ENCODE data around the gene MZB1.
A peak's percentile ranks its signal among the peaks of the same experiment; 100 is the strongest.
"Not testable (repeated sequence)": the region's sequence is repeated elsewhere in the genome, so short reads cannot be mapped to it uniquely, and the experiment has no call there.

The MZB1 gene

GRCh38 chr5:139388198-139388821 is 1.4 kb downstream of the MZB1 start:
- Histone ChIP-seq H3K9me3 (no peaks in the 10 kb centered on the region), H3K4me1 (peaks cover 0 to 35% (median 15%) of the 10 kb centered on the region in 4 donors), H3K36me3 (no peaks in the 10 kb centered on the region), H3K4me3 (no peak overlapping the region), H3K27ac (no peak overlapping the region), H3K27me3 (peaks cover 0 to 12% of the 10 kb centered on the region in 2 donors)
- intact Hi-C loops (cut with DNase I; ENCODE audit: low total_unique reads): no loop called here
- no peak for TF ChIP-seq CTCF (IDR thresholded peaks at IDR 0.05)
- DNase-seq: peak in 1 of 2 donors; percentile 63

- no peak overlapping the region for H3K4me3 ChIP-seq
- no peak for DNase-seq
- intact Hi-C loops (cut with DNase I; ENCODE audit: low total_unique reads): no loop called here
- H3K9me3 ChIP-seq: no peaks in the 10 kb centered on the region
- H3K4me1 ChIP-seq: peaks cover 0 to 29% (median 12%) of the 10 kb centered on the region in 4 donors
- no peak overlapping the region for H3K27ac ChIP-seq
- TF ChIP-seq CTCF (IDR thresholded peaks at IDR 0.05): no peak
- H3K27me3 ChIP-seq: peaks cover 0 to 7% of the 10 kb centered on the region in 2 donors
- no peaks in the 10 kb centered on the region for H3K36me3 ChIP-seq
Observed at GRCh38 chr5:139387611-139388197, 2.0 kb downstream of the MZB1 start.

GRCh38 chr5:139386956-139387355 is 2.8 kb downstream of the MZB1 start:
- DNase-seq: peak in 1 of 2 donors; percentile 43
- intact Hi-C loops (cut with DNase I; ENCODE audit: low total_unique reads); H3K9me3 ChIP-seq; H3K4me3 ChIP-seq; H3K27me3 ChIP-seq; H3K27ac ChIP-seq; H3K36me3 ChIP-seq: not testable (repeated sequence)
- peaks cover 0 to 23% (median 9%) of the 10 kb centered on the region in 4 donors for H3K4me1 ChIP-seq

GRCh38 chr5:139386050-139386438 is 3.7 kb downstream of the MZB1 start:
- no peak overlapping the region for H3K27ac ChIP-seq
- DNase-seq: peak in 1 of 2 donors; percentile 46
- no peak for TF ChIP-seq CTCF (IDR thresholded peaks at IDR 0.05)
- H3K9me3 ChIP-seq: no peaks in the 10 kb centered on the region
- peaks cover 0 to 20% (median 9%) of the 10 kb centered on the region in 4 donors for H3K4me1 ChIP-seq
- no peak overlapping the region for H3K4me3 ChIP-seq
- no peaks in the 10 kb centered on the region for H3K27me3 ChIP-seq
- intact Hi-C loops (cut with DNase I; ENCODE audit: low total_unique reads): no loop called here
- no peaks in the 10 kb centered on the region for H3K36me3 ChIP-seq

GRCh38 chr5:139385061-139386049 is 4.4 kb downstream of the MZB1 start:
- intact Hi-C loops (cut with DNase I; ENCODE audit: low total_unique reads): no loop called here
- peak overlapping the region; percentile 27 to 34 for H3K4me3 ChIP-seq

More at GRCh38 chr5:139385061-139386049, 4.4 kb downstream of the MZB1 start:
- Histone ChIP-seq H3K36me3 (no peaks in the 10 kb centered on the region), H3K9me3 (no peaks in the 10 kb centered on the region), H3K27ac (peak overlapping the region; percentile 1 to 61), H3K27me3 (no peaks in the 10 kb centered on the region), H3K4me1 (peaks cover 0 to 20% (median 9%) of the 10 kb centered on the region in 4 donors)
- DNase-seq: peak in 1 of 2 donors; percentile 43
- no peak for TF ChIP-seq CTCF (IDR thresholded peaks at IDR 0.05)
